Stomach (tissue), 4 donors: ENCODE results near the gene B3GNT7.

ENCODE experiments used
- POLR2AphosphoS5 ChIP-seq, 3 donors: sonication (generic); formaldehyde crosslinking; IDR thresholded peaks; one replicate each; pipeline ENCODE4 v1.6.1; 2016; ENCODE audit warnings: antibody characterized with exemption in 3 of 3
- TF ChIP-seq, protein P1 (sequence below), 7 experiments: fragments of 450-650 bp in 4 of 7; fragments of 200-600 bp in 3 of 7; sonication (generic) in 3 of 7; IDR thresholded peaks; one replicate each; pipeline ENCODE4 v1.5.1; 2016 to 2019; ENCODE audit warnings: antibody characterized with exemption in 7 of 7, control low read depth in 2 of 7, mild to moderate bottlenecking in 1 of 7

DNA sequence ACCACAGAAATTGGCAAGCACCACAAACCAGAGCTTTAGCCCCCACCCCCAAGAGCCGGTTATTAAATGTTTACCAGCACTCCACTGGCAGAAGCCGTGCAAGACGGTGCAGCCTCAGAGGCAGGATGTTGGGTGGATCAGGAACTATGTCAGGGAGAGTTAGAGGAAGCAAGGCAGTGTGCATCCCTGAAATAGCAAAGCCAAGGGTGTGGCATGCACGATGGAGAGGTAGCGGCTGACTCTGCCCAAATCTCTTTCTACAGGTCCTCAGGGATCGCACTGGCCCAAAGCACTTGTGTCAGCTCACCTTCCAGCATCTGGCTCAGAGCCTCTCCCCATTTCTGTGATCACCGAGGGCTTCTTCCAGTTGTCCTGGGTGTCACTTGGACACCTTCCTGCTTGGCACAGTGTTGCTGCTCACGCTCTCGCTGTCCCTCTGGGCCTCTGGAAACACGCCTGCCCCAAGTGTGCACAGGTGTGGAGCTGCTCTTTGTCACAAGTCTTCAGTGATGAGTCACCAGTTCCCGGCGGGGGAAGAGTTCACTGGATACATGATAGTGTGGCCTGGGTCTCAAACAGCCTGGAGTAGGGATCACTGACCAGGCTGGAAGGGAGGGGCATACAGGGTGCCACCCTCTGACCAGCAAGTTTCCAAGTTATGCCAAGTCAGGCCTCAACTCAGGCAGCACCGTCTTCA lies 17.3 kb upstream of the B3GNT7 start:
- TF ChIP-seq, protein P1, sequence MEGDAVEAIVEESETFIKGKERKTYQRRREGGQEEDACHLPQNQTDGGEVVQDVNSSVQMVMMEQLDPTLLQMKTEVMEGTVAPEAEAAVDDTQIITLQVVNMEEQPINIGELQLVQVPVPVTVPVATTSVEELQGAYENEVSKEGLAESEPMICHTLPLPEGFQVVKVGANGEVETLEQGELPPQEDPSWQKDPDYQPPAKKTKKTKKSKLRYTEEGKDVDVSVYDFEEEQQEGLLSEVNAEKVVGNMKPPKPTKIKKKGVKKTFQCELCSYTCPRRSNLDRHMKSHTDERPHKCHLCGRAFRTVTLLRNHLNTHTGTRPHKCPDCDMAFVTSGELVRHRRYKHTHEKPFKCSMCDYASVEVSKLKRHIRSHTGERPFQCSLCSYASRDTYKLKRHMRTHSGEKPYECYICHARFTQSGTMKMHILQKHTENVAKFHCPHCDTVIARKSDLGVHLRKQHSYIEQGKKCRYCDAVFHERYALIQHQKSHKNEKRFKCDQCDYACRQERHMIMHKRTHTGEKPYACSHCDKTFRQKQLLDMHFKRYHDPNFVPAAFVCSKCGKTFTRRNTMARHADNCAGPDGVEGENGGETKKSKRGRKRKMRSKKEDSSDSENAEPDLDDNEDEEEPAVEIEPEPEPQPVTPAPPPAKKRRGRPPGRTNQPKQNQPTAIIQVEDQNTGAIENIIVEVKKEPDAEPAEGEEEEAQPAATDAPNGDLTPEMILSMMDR (IDR thresholded peaks at IDR 0.05), result no peak
- peak in 1 of 3 donors; percentile 14 for TF ChIP-seq POLR2AphosphoS5 (IDR thresholded peaks at IDR 0.05)
